ENCODE data around the gene DNER.

DNER gene

DNA sequence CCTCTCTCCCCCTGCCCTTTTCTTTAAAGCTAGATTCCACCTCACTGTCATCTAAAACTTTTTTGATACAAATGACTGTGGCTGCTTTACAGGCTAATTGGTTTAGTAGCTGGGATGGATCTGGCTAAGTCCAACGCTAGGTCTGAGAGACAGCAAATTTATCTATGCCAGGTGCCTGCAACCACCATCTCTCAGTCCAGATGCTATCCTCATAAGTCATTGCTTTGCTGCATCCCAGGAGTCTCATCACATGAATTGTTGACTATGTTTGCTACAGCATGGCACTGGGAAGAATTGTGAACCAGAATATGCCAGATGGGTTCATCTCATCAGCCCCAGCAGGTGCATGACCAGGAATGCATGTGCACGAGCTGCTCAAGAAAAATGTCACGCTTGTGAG lies 343.3 kb downstream of the DNER start:
- no peak overlapping the region for H3K4me3 ChIP-seq (ENCODE audit: low read depth, low read length)
- DNase-seq (ENCODE audit: low read depth) = no peak
- TF ChIP-seq MYC (IDR thresholded peaks at IDR 0.05; ENCODE audit: low read depth, low read length) = no peak
- TF ChIP-seq POLR2A (IDR thresholded peaks at IDR 0.05; ENCODE audit: extremely low read depth, insufficient read length) = no peak
- TF ChIP-seq, protein P1, sequence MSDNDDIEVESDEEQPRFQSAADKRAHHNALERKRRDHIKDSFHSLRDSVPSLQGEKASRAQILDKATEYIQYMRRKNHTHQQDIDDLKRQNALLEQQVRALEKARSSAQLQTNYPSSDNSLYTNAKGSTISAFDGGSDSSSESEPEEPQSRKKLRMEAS (IDR thresholded peaks at IDR 0.05; ENCODE audit: low read depth, low read length) = no peak
- TF ChIP-seq, protein P2, sequence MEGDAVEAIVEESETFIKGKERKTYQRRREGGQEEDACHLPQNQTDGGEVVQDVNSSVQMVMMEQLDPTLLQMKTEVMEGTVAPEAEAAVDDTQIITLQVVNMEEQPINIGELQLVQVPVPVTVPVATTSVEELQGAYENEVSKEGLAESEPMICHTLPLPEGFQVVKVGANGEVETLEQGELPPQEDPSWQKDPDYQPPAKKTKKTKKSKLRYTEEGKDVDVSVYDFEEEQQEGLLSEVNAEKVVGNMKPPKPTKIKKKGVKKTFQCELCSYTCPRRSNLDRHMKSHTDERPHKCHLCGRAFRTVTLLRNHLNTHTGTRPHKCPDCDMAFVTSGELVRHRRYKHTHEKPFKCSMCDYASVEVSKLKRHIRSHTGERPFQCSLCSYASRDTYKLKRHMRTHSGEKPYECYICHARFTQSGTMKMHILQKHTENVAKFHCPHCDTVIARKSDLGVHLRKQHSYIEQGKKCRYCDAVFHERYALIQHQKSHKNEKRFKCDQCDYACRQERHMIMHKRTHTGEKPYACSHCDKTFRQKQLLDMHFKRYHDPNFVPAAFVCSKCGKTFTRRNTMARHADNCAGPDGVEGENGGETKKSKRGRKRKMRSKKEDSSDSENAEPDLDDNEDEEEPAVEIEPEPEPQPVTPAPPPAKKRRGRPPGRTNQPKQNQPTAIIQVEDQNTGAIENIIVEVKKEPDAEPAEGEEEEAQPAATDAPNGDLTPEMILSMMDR (IDR thresholded peaks at IDR 0.05; ENCODE audit: low read depth, low read length) = no peak

DNA sequence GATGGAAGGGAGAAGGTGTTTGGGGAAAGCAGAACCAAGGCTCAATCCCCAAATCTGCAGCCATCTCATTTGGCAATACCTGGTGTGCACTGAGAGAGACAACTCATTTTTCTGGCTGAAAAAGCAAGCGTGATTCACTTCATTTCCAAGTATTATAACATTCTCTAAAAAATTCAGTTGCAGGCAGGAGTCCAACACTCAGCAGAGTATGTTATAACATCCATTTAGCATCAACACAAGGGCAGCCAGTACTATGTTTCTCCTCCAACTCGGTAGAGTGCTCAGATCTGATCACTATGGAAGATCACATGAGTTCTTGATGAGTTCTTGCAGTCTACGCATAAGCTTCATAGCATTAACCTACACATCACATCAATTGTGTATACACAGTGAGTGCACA lies 343.8 kb downstream of the DNER start:
- TF ChIP-seq POLR2A (IDR thresholded peaks at IDR 0.05; ENCODE audit: extremely low read depth, insufficient read length) (no peak), MYC (IDR thresholded peaks at IDR 0.05; ENCODE audit: low read depth, low read length) (no peak)
- TF ChIP-seq, protein P1 (IDR thresholded peaks at IDR 0.05; ENCODE audit: low read depth, low read length) = no peak
- TF ChIP-seq, protein P2 (IDR thresholded peaks at IDR 0.05; ENCODE audit: low read depth, low read length) = no peak
- H3K4me3 ChIP-seq (ENCODE audit: low read depth, low read length) = no peak overlapping the region
- no peak for DNase-seq (ENCODE audit: low read depth)

DNA sequence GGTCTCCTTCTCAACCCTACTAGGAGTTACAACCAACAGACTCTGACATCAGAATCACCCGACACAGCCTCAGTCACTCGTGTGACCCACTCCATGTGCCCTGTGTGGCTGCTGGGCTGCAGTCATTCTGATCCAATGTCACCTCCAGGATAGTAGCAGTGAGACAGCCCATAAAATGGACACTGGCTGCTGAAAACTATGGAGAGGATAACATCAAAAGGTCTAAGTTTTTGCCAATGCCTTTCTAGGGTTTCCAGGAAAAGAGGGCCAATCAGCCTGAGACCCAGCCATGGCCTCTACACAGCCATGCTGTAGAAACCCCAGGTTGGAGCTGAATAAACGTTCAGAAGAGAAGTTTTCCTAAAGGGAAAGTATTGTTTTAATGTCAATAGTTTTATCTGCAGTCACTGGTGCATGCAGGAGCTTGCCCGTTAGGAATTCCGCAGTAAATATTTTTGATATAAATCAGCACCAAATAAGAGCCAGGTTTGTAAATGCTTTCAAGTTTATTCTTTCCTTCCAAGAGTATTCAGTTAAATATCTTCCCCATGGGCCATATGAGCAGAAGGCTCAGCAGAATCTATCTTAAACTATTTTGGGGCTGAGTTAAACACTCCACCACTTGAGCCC lies 351.1 kb downstream of the DNER start:
- no peak overlapping the region for H3K4me3 ChIP-seq (ENCODE audit: low read depth, low read length)
- DNase-seq (ENCODE audit: low read depth) = no peak
- TF ChIP-seq, protein P1 (IDR thresholded peaks at IDR 0.05; ENCODE audit: low read depth, low read length) = no peak
- TF ChIP-seq, protein P2 (IDR thresholded peaks at IDR 0.05; ENCODE audit: low read depth, low read length) = no peak
- no peak for TF ChIP-seq MYC (IDR thresholded peaks at IDR 0.05; ENCODE audit: low read depth, low read length)
- TF ChIP-seq POLR2A (IDR thresholded peaks at IDR 0.05; ENCODE audit: extremely low read depth, insufficient read length) = no peak

DNA sequence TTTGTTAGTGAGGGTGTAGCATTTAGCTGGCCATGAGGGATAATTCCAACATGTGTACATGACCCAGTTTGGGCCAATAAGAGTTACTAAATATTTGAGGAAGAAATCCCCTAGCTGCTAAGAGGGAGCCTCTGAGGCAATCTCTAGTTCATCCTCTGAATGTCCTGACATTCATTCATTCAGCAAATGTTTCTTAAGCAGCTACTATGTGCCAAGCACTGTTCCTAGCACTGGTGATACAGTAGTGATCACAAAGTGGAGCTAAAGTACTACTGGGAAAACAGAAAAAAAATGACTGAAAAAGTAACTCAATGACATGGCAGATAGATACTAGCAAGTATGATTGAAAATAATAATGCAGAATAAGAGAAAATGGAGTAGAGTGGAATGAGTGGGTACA lies 363.5 kb downstream of the DNER start:
- DNase-seq (ENCODE audit: low read depth) = no peak
- TF ChIP-seq, protein P1 (IDR thresholded peaks at IDR 0.05; ENCODE audit: low read depth, low read length) = no peak
- H3K4me3 ChIP-seq (ENCODE audit: low read depth, low read length) = no peak overlapping the region

DNA sequence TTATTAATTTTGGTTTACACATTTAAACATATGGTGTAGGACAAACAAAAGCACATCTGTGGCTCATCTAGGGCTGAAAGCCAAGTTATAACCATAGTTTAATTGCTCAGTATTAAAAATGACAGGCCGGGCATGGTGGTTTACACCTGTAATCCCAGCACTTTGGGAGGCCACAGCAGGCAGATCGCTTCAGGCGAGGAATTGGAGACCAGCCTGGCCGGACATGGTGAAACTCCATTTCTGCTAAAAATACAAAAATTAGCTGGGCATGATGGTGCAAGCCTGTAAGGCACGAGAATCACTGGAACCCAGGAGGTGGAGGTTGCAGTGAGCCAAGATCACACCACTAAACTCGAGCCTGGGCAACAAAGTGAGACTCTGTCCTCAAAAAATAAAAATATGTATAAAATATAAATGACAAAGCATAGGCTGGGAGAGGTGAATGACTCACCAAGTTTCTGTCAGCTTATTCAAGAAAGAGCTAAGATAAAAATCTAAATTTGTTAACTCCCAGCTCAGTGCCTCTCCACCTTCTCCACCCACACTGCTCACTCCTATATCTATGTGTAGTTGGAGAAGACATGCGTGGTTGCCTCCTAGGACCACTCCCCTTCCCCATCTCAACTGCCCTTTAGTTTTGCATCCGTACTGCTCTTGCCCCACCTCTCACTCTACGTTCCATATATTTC lies 364.1 kb downstream of the DNER start:
- no peak overlapping the region for H3K4me3 ChIP-seq (ENCODE audit: low read depth, low read length)
- DNase-seq (ENCODE audit: low read depth) = no peak
- TF ChIP-seq, protein P2 (IDR thresholded peaks at IDR 0.05; ENCODE audit: low read depth, low read length) = no peak
- TF ChIP-seq POLR2A (IDR thresholded peaks at IDR 0.05; ENCODE audit: extremely low read depth, insufficient read length) (no peak), MYC (IDR thresholded peaks at IDR 0.05; ENCODE audit: low read depth, low read length) (no peak)
- TF ChIP-seq, protein P1 (IDR thresholded peaks at IDR 0.05; ENCODE audit: low read depth, low read length) = no peak

DNA sequence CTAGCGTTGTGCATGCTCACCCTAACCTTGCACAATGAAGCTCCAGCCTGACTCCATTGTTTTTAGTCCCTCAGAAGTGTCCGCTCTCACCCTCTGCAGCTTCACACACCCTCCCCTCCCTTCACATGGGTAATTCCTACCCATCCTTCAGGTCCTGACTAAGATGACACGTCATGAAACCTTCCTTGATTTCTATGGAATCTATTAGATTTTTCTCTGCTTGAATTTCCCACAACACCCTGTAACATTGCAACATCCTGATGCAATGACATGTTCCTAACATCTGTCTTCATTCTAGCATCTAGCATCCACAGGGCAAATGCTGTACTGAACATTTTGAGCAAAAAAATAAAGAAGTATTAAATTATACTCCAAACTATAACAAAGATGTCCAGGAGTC lies 366.2 kb downstream of the DNER start:
- H3K4me3 ChIP-seq (ENCODE audit: low read depth, low read length) = no peak overlapping the region
- TF ChIP-seq, protein P2 (IDR thresholded peaks at IDR 0.05; ENCODE audit: low read depth, low read length) = no peak
- TF ChIP-seq POLR2A (IDR thresholded peaks at IDR 0.05; ENCODE audit: extremely low read depth, insufficient read length) (no peak), MYC (IDR thresholded peaks at IDR 0.05; ENCODE audit: low read depth, low read length) (no peak)
- TF ChIP-seq, protein P1 (IDR thresholded peaks at IDR 0.05; ENCODE audit: low read depth, low read length) = no peak
- no peak for DNase-seq (ENCODE audit: low read depth)

Data from NB4 (cell line).